ENCODE data around the gene TBC1D22B. TPM values are rescaled to one million over a fixed set of nuclear protein-coding genes. Genes with fewer than 3 reads are reported as not detected.

Gene TBC1D22B
- total and polyA plus RNA-seq, 9 of the 15 experiments (the other 6 are each of a cell fraction or from before 2014, with no cell fraction given): 4.8 to 24.2 (median 13.5) TPM

- TF ChIP-seq ETS1 (conservative IDR thresholded peaks at IDR 0.05; ENCODE audit: control insufficient read depth, low read depth, low read length): peak; percentile 81; the same call in 1 of the 2 replicates
- peak; percentile 84 to 90 for TF ChIP-seq MAZ (CRISPR knock-in tag; conservative IDR thresholded peaks at IDR 0.05 in 1 of 2, IDR thresholded peaks at IDR 0.05 in 1 of 2)
- TF ChIP-seq KDM1A (IDR thresholded peaks at IDR 0.05): peak; percentile 92 to 96
- peak in 1 of 2 experiments; percentile 35; a peak in 2 of 4 replicates for TF ChIP-seq NRF1 (conservative IDR thresholded peaks at IDR 0.05 in 1 of 2, IDR thresholded peaks at IDR 0.05 in 1 of 2)
- peak; percentile 98 for TF ChIP-seq NCOR1 (IDR thresholded peaks at IDR 0.05)
- TF ChIP-seq ZZZ3 (IDR thresholded peaks at IDR 0.05): no peak
- peak; percentile 23 for TF ChIP-seq RBM39 (optimal IDR thresholded peaks at IDR 0.05; ENCODE audit: low read depth, low read length)
- TF ChIP-seq ZNF644 (tag; IDR thresholded peaks at IDR 0.05; ENCODE audit: low read depth): peak; percentile 84
- peak; percentile 92 for TF ChIP-seq NKRF (IDR thresholded peaks at IDR 0.05; ENCODE audit: borderline replicate concordance)
- no peak for TF ChIP-seq THAP12 (CRISPR knock-in tag; IDR thresholded peaks at IDR 0.05)
- peak; percentile 55; the same call in 1 of the 2 replicates for TF ChIP-seq GABPB1 (CRISPR knock-in tag; IDR thresholded peaks at IDR 0.05)
- no peak for TF ChIP-seq THRA (IDR thresholded peaks at IDR 0.05)
- TF ChIP-seq ZNF239 (CRISPR knock-in tag; IDR thresholded peaks at IDR 0.05): peak; percentile 74
These were observed 57.0 kb downstream of the TBC1D22B start (continued) for GRCh38 chr6:37314487-37315156.
